GM21737 (cell line): ENCODE data around the gene CPT1A.

Experiments used
- ATAC-seq: cut with Tn5 transposase; IDR thresholded peaks from one replicate; pipeline ENCODE4 v1.9.1; 2021; ENCODE audit warnings: mild to moderate bottlenecking, moderate library complexity; ENCODE audit not compliant: unreplicated experiment

Gene CPT1A

DNA sequence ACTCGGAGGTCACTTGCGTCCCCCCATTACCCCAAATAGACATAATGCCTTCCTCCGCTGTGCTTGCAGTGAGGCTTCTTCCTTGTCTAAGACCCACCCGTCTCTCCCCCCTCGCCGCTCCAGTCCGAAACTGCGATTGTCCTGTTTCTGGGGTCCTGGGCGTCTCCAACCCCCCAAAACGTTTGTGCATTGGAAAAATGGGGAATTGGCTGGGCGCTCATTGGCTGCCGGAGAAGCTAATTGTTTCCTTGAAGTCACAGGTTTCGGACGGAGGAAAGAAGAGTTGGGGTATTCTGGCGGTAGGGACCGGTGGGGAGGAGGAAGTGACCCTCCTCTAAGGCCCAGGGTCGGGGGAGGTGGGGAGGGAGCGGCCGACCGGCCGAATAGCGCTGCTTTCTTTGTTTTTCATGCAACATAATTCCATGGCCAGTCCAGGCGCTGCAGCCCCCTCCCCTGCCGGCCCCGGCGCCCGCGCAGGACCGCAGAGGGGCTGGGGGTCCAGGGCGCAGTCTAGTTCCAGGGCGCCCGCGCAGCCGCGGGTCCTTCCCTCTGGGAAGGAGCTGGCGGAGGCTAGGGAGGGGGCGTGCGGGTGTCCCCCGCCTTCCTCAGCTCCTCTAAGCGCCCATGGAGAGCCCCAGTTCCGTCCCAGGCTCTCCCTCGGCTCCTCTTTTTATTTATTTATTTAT, 12.7 kb upstream of the CPT1A start:
- no peak for ATAC-seq

DNA sequence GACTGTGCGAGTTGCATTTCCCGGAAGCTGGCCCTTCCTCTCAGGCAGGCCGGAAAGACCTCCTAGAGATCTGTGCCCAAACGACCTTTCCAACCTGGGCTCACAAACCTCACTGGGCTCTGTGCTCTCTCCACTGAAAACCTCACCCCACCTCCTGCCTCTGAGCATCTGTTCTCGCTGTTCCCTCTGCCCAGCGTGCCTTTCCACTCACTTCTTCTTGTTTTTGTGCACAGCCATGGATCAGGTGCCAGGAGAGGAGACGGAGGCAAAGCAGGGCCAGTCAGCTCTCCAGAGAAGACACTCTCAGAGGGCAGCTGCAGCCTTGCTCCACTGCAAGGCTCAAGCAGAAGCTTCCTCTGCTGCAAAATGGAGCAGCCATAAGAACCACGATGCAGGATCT, 10.9 kb upstream of the CPT1A start:
- ATAC-seq: no peak

DNA sequence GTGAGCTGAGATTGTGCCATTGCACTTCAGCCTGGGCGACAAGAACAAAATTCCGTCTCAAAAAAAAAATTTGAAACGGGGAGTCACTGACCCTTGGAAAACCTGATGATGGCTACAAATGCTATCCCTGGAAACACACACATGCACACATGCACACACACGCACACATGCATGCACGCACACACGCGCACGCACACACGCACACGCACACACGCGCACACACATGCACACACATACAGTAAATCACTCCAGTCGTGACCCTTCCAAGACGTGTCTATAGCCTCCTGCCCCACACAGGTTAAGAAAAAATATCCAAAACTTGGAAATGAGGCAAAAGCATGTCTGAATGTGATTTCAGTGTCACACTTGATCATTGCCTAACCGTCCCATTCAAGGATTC, 6.7 kb upstream of the CPT1A start:
- no peak for ATAC-seq

GRCh38 chr11:68847395-68847794, 5.7 kb upstream of the CPT1A start:
- ATAC-seq: no peak

- no peak for ATAC-seq
Observed at GRCh38 chr11:68845351-68846002, 3.8 kb upstream of the CPT1A start.

- no peak for ATAC-seq
Observed at GRCh38 chr11:68844801-68845200, 3.1 kb upstream of the CPT1A start.

DNA sequence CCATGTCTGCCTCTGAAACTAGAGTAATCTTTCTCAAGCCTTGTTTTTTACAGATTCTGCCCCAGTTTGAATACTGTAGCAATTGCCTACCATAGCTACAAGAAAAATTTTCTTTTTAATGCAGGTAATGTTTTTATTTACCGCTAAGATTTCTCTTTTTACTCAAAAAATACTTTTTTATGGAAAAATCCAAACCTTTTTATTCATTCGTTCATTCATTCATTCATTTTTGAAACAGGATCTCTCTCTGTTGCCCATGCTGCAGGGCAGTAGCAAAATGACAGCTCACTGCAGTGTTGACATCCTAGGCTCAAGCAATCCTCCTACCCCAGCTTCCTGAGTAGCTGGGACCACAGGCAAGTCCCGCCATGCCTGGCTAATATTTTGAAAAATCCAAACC, 2.7 kb upstream of the CPT1A start:
- ATAC-seq: no peak

- peak; percentile 47 for ATAC-seq
Observed at GRCh38 chr11:68843703-68844312, 2.1 kb upstream of the CPT1A start.

DNA sequence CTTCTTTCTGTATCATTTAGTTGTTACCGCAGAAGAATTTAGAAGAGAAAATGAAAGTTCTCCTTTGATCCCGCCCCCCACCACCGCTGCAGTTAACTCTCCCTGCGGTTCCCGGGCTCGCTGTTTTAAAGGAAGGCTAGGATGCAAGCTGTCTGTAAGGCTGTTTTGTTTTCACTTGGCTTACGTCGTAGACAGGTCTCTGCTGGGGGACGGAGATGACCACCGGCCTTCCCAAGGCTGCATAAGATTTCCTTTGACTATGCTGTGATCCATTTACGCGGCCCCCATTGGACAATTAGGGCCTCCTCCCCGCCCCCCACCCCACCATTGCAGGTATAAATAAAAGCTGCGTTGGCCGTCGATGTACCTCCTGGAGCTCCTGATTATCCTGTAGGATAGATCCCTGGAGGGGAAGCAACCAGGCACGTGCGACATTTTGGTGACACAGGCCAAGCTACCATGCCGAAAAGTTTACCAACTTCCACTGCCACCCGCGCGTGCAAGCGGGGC, 1.4 kb upstream of the CPT1A start:
- ATAC-seq: no peak

DNA sequence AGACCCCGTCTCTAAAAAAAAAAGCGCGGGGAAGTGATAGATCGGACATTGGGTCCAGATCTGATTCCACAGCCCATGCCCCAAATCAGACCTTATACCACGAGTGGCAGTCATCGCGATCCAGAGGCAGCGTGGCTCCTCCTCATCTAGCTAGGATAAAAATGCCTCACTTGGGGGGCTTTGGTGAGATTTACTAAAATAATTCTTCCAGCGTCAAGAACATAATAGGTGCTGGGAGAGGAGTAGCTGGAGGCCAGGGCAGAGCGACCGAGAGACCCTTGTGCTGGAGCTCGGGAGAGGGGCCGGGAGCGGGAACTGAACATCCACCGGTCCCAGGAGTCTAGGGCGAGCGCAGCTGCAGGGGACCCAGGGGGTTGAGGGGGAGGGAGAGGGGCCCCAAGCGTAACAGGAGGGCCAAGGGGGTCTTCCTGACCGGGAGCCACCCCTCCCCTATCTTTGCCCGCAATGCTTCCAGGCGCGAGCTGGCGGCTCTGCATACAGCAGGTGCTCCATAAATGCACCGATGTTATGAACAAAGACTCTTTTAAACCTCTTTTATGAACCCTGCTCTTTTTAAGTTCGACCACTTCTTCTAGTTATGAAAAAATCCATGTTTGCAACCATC, 823 bp upstream of the CPT1A start:
- no peak for ATAC-seq

- no peak for ATAC-seq
Observed at GRCh38 chr11:68840661-68841653, 759 bp downstream of the CPT1A start.

DNA sequence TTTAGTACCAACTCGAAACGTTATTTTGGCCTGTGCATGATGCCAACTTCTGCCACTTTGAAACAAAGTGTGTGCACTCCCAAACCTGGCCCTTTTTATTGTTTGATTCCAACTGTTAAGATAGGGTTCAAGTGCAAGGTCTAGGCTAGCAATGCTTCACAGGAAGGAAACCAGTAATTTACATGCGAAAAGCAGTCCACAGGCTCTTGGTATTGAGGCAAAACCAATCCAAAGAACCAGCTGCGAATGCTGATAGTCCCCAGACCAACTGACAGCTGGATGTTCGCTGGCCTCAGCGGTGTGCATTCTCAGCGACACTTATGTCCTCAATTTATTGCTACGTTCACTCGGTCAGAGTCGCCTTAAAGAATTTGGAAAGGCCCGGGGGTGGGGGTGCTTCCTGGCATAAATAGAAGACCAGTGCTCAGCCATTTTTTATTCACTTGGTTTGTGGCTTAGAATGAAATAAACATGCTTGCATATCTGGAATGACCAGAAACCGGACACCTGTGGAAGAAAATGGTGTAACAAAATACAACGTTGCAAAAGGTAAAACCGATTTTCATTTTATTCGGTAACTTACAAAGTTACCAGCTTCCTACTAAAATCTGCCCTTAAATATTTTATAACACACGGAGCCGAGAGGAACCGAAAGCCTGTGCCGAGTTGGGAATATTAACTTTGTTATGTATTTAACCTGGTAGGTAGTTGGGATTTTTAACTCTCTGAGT, 1.6 kb downstream of the CPT1A start:
- no peak for ATAC-seq

DNA sequence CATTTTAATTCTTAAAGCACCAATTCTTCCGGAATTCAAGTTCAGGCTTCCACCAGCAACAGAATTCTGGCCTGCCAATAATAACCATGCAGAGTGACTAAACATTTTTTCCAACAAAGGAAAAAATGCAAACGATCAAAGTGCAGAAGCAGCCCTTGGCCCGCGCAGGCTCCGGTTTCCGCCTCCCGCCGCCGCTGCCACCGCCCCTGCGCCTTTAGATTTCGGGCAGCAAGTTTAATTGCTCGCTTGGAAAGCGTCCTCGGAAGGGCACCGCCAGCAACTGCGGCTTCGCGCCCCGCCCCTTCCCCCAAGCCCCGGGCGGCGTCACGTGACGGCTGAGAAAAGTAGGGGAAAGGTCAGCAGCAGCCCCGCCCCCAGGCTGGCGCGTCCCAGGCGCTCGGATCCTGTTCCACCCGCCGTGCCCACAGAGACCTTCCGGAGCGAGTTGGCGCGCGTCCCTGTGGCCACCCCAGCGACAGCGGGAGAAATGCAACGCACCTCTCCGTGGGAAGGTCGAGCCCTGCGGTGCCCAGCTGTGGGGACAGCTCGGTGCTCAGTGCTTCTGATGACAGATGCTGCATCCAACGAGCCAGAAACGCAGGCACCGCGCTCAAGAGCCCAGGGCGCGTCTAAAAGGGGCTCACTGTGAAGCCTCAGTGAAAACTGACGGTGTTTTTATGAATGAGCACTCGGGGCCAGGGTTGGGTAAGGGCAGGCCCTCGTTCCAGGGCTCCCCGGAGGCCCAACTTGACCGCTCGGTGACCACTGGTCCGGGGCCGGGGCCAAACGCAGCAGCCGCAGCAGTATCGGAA, 2.5 kb downstream of the CPT1A start:
- peak; percentile 43 for ATAC-seq

- no peak for ATAC-seq
Observed at GRCh38 chr11:68838572-68838964, 3.1 kb downstream of the CPT1A start.

GRCh38 chr11:68837583-68838571, 3.8 kb downstream of the CPT1A start:
- no peak for ATAC-seq

GRCh38 chr11:68835749-68836148, 6.0 kb downstream of the CPT1A start:
- ATAC-seq: no peak

GRCh38 chr11:68835328-68835727, 6.4 kb downstream of the CPT1A start:
- no peak for ATAC-seq
